Measurements from ENCODE around the gene ZNF486.
"Not testable (repeated sequence)": the region's sequence is repeated elsewhere in the genome, so short reads cannot be mapped to it uniquely, and the experiment has no call there.

ZNF486 gene

DNA sequence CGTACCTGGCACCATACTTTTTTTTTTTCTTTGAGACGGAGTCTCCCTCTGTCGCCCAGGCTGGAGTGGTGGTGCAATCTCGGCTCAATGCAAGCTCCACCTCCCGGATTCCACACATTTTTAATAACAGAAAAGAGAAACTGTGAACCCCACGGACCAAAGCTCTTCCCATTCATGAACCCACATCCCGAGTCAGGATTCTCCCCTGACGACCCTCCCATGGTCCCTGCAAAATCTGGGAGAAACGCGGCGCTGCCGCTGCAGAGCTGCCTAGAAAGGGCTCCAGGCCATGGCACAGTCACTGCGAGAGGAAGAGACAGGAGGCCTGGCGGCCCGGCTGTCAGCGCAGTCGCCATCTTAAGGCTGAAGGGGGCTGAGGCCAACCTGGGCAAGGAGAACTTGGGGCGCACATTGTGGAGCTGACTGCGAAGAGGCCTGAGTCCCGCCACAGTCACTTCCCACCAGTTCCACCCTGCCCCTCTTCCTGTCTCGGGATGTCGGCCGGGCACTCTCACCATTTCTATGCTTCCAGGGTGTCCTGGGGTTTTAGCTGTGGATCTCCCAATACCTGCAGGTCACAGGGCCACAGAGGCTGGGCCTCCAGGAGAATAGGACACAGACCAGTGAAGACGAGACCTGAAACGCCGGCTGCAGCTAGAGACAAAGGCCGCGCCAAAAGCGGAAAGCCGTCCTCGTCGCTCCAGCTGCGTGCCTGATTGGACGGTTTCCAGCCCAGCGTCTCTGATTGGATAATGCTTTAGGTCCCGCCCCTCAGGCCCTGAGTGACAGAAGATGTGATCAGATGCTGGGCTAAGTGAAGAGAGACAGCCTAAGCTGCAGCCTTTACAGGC lies 71.0 kb downstream of the ZNF486 start:
- DNase-seq = peak; percentile 53

DNA sequence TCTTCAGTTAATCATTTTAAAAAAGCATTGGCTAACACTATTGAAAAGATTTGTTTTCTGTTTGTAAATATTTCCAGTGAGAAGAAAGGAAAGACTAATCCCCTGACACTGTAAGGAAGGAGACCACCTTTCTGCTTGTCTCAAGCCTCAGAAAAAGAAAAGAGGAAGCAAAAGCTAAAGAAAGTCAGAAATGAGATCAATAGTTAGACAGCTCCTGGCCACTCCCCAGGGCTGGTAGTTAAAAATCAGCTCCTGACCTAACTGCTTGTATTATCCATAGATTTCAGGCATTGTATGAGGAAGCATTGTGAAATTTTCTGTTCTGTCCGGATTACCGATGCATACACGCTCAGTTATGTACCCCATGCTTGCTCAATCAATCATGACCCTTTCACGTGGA lies 76.6 kb downstream of the ZNF486 start:
- no peak for DNase-seq

DNA sequence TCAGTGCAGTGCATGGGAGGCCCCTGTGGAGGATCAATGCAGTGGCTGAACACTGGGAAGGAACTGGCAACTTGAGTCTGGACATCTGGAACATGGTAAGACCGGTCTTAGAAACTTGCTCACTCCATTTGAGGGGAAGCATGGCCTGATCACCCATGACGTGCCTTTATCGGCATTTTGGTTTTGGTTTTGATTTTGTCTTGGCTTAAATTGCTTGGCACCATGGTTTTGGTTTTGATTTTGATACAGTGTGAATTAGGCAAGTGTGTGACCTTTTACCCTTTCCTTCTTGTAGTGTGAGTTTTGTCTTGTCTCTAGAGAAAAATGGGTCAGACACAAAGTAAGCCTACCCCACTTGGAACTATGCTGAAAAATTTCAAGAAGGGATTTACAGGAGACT lies 77.3 kb downstream of the ZNF486 start:
- DNase-seq = no peak

DNA sequence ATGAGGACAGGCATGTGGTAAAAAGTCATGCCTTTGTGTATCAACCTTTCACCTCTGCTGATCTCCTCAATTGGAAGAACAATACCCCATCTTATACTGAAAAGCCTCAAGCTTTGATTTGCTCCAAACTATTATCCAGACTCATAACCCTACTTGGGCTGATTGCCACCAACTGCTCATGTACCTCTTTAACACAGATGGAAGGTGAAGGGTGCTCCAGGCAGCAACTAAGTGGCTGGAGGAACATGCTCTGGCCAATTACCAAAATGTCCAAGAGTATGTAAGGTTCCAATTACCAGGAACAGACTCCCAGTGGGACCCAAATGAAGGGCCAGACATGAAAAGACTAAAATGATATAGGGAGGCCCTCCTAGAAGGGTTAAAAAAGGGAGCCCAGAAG lies 78.3 kb downstream of the ZNF486 start:
- no peak for DNase-seq

DNA sequence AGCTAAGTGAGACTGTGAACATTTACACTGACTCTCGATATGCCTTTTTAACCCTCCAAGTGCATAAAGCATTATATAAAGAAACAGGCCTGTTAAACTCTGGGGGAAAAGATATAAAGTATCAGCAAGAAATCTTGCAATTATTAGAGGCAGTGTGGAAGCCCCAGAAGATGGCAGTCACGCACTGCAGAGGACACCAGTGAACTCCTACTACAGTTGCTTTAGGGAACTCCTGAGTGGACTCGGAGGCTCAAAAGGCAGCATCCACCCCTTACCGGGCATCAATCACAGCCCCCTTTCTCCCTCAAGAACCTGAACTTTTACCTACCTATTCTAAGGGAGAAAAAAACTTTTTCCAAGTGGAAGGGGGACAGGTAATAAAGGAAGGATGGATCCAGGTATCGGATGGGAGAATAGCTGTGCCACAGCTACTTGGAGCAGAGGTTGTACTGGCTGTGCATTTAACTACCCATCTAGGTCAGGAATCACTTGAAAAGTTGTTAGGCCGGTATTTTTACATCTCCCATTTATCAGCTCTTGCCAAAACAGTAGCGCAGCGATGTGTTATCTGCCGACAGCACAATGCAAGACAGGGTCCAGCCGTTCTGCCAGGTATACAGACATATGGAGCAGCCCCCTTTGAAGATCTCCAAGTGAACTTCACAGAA lies 80.1 kb downstream of the ZNF486 start:
- DNase-seq = no peak

DNA sequence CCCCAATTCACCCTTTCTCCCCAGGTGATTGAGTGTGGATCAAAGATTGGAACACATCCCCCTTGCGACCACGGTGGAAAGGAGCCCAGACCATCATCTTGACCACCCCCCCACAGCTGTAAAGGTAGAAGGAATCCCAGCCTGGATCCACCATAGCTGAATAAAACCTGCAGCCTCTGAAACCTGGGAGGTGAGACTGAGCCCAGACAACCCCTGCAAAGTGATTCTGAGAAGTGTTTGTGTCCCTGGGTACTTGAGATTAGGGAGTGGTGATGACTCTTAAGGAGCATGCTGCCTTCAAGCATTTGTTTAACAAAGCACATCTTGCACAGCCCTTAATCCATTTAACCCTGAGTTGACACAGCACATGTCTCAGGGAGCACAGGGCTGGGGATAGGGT lies 81.2 kb downstream of the ZNF486 start:
- DNase-seq = not testable (repeated sequence)

All from hematopoietic multipotent progenitor cell treated with erythropoietin and hydrocortisone succinate and interleukin-3 and kit ligand, for 8 days (in vitro differentiated cells).